ENCODE results near the gene PDLIM5. TPM values are rescaled to one million over a fixed set of nuclear protein-coding genes. Genes with fewer than 3 reads are reported as not detected.

Gene PDLIM5
- total RNA-seq, 4 donors from 2014 or later = 90.8 to 169 (median 121) TPM

DNA sequence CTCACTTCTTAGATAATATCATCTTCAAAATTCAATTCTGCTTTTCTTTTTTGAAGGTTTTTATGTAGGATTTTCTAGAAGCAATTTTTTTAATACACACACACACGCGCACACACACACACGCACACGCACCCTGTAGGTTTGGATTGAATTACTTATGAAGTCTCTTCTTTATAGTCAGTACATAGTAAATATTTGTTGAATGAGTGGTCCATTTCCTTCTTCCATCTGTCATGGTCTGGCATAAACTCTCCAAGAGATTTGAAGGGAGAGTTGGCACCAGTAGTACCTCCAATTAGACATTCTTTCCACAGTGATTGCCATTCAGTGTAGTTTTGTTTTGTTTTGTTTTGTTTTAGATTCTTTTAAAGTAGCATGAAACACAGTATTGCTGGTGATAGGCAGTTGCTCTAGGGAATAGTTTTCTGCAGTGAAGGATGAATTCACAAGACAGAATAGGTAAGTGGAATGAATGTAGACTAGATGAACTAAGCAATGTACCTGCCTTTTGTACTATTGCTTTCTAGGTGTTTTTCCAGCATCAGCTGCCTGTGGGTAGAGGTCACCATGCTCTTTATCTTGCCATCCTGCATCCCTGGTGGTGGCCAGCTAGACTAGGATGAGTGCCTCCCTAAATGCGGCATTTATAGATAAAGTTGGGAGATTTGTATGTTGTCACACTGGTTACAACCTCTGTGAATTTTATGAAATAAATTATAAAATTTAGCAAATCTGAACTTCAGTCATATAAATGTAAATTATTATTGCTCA lies 20.5 kb downstream of the PDLIM5 start:
- TF ChIP-seq, protein P1, sequence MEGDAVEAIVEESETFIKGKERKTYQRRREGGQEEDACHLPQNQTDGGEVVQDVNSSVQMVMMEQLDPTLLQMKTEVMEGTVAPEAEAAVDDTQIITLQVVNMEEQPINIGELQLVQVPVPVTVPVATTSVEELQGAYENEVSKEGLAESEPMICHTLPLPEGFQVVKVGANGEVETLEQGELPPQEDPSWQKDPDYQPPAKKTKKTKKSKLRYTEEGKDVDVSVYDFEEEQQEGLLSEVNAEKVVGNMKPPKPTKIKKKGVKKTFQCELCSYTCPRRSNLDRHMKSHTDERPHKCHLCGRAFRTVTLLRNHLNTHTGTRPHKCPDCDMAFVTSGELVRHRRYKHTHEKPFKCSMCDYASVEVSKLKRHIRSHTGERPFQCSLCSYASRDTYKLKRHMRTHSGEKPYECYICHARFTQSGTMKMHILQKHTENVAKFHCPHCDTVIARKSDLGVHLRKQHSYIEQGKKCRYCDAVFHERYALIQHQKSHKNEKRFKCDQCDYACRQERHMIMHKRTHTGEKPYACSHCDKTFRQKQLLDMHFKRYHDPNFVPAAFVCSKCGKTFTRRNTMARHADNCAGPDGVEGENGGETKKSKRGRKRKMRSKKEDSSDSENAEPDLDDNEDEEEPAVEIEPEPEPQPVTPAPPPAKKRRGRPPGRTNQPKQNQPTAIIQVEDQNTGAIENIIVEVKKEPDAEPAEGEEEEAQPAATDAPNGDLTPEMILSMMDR (IDR thresholded peaks at IDR 0.05; ENCODE audit: low read depth) = no peak

DNA sequence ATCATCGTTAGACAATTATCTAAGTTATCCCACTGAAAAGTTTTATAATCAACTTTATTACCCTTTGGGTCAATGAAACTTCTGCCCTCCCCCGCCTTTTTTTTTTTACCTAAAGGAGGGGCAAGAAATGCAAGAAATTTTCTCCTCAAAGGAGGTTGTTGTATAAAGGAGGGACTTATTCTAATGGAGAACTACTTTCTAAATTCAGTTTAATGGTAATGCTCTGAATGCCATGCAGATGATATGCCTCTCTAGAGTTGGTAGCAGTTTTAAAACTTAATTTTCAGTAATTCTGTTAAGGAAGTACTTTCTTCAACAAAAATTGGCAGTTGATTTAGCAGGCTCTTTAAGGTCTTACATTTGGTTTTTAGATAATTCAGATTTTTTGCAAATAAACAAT lies 23.3 kb downstream of the PDLIM5 start:
- TF ChIP-seq, protein P1 (IDR thresholded peaks at IDR 0.05; ENCODE audit: low read depth) = no peak

DNA sequence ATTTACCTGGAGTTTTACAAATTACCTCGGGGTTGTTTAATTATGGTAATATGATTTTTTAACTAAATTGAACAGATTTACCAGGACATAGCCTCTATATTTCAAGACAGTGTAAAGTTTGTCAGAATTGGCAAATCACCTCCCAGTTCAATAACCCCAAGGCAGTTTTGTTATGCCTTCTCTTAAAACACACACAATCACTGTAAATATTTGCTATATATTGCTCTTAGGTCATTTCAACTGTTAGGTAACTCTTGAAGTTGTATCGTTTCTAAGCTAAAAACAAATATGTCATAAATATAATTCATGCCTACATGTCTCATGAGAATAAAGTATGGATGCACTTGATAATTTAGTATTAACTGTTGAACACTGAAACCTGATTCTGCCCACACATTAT lies 24.1 kb downstream of the PDLIM5 start:
- TF ChIP-seq, protein P1 (IDR thresholded peaks at IDR 0.05; ENCODE audit: low read depth) = no peak

DNA sequence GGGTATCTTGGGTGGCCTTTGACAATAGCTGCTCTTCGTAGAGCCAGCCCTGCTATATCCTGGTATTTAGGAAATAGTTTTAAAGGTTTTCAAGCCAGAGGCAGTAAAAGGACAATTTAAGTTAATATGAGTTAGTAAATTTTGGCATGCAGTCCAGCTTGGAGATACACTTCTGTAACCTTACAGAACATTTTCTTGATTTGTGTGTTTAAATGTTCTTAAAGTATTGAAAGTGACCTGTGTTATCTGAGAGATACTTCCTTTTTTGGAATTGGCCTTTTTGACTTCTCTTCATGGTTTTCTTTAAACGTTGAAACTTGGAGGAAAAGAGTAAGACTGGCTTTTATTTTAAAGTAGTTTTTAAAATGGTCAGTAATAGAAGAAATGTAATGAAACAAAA lies 25.5 kb downstream of the PDLIM5 start:
- TF ChIP-seq, protein P1 (IDR thresholded peaks at IDR 0.05; ENCODE audit: low read depth) = no peak

DNA sequence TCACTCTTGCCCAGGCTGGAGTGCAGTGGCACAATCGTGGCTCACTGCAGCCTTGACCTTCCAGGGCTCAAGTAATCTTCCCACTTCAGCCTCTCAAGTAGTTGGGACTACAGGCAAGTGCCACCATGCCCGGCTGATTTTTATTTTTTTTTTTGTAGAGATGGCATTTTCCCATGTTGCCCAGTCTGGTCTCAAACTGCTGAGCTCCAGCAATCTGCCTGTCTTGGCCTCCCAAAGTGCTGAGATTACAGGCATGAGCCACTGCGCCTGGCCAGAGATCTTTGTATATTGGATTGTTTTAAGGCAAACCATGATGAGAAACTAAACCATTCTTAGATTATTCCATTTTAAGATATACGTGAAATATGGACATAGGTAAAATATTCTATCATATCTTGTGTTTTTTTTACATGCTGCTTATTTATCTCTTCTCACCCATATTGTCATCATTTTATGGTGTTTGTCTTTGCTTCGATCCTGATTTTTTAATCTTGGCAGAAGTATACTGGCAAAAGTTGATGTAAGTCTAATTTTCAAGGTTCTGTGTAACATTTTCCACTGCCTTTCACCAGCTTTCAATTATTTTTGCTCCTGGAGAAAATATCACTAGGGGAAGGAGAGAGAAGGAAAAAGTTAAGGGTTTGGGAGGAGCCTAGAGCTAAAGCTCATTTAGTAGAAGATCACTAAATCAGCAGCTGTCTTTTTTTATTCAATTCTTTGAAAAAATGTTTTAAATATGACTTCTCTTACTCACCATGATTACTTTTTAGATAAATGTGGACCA lies 27.8 kb downstream of the PDLIM5 start:
- TF ChIP-seq, protein P1 (IDR thresholded peaks at IDR 0.05; ENCODE audit: low read depth) = no peak

DNA sequence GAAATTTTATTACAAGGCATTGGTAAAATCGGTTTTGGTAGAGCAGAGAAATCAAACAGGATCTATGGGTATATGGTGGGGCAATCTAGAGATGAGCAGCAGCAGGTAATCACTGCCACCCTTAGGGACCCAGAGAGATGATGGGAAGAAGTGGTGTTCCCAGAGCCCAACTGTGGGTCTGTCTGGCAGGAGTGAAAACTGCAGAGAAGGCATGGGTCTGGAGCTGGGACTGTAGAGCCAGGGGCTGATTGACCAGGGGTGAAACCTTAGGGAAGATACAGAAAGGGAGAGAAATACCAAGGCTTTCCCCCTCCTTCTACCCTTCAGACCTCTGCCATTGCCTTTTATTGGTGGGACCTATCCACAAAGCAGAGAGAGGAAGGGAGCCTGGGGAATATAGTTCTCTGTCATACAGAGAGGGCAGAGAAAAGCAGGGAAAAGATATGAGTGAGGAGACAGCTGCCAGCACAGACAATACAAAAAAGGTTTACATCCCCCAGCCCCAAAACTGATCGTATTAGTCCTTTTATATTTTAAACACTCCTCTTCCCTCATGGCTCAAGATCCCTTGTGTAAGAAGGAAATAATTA lies 28.7 kb downstream of the PDLIM5 start:
- TF ChIP-seq, protein P1 (IDR thresholded peaks at IDR 0.05; ENCODE audit: low read depth) = no peak

DNA sequence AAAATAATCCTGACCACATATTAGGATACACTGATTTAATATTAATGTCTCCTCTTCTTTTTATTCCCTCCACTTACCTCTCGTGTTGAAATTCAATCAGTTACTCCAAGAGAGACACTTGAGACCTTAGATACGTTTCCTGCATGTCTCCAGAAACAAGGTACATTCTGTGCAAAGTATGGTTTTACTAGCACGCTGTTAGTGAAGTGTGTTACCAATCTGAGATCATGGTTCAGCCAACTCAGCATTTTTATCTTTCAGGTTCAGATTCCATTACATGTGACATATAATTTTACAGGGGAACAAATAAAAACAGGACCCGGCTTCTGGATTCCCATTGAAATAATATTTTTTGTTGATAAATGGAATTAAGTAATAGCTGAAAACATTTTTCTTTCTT lies 32.2 kb downstream of the PDLIM5 start:
- TF ChIP-seq, protein P1 (IDR thresholded peaks at IDR 0.05; ENCODE audit: low read depth) = no peak
